ENCODE data around the gene PI4K2A.

Gene PI4K2A

DNA sequence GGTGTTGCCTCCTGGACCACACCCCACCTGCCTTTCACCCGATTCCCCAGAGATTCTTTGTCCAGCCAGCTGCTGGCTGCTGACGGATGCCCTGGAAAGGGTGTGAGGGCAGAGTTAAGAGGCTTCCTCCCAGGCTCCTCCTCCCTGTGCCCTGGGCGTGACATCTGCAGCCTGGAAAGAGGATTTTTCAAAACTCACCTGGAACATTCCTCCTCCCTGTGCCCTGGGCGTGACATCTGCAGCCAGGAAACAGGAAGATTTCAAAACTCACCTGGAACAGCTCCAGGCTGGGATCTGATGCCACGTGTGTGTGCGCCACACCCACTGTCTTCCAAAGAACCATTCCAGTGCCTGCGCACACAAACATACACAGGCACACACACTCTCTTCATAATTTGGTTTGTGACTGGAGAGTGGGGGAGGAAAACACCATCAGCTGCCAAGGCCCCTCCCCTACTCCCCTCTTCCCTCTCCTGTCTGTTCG is 78.2 kb downstream of the PI4K2A start:
- H3K4me2 ChIP-seq (ENCODE audit: low read length) = no peak overlapping the region
- H3K9me3 ChIP-seq (ENCODE audit: insufficient read depth, low read length) = no peaks in the 10 kb centered on the region
- H3K27ac ChIP-seq (ENCODE audit: low read length) = no peak overlapping the region
- no peaks in the 10 kb centered on the region for H3K27me3 ChIP-seq (ENCODE audit: low read depth, low read length)
- no peak overlapping the region for H3K9ac ChIP-seq (ENCODE audit: low read length)
- TF ChIP-seq EZH2phosphoT487 (IDR thresholded peaks at IDR 0.05; ENCODE audit: low read depth) = no peak
- TF ChIP-seq, protein P1, sequence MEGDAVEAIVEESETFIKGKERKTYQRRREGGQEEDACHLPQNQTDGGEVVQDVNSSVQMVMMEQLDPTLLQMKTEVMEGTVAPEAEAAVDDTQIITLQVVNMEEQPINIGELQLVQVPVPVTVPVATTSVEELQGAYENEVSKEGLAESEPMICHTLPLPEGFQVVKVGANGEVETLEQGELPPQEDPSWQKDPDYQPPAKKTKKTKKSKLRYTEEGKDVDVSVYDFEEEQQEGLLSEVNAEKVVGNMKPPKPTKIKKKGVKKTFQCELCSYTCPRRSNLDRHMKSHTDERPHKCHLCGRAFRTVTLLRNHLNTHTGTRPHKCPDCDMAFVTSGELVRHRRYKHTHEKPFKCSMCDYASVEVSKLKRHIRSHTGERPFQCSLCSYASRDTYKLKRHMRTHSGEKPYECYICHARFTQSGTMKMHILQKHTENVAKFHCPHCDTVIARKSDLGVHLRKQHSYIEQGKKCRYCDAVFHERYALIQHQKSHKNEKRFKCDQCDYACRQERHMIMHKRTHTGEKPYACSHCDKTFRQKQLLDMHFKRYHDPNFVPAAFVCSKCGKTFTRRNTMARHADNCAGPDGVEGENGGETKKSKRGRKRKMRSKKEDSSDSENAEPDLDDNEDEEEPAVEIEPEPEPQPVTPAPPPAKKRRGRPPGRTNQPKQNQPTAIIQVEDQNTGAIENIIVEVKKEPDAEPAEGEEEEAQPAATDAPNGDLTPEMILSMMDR (IDR thresholded peaks at IDR 0.05; ENCODE audit: low read depth, low read length) = no peak
- no peaks in the 10 kb centered on the region for H3K36me3 ChIP-seq (replicated peaks; ENCODE audit: low read depth, low read length)
- H3K79me2 ChIP-seq (ENCODE audit: low read length) = no peaks in the 10 kb centered on the region
- no peak overlapping the region for H2AFZ ChIP-seq (ENCODE audit: low read depth, low read length)
- no peaks in the 10 kb centered on the region for H4K20me1 ChIP-seq (ENCODE audit: insufficient read depth, low read length)
- no peaks in the 10 kb centered on the region for H3K4me1 ChIP-seq (ENCODE audit: low read length)
- H3K4me3 ChIP-seq (ENCODE audit: low read length) = no peak overlapping the region

DNA sequence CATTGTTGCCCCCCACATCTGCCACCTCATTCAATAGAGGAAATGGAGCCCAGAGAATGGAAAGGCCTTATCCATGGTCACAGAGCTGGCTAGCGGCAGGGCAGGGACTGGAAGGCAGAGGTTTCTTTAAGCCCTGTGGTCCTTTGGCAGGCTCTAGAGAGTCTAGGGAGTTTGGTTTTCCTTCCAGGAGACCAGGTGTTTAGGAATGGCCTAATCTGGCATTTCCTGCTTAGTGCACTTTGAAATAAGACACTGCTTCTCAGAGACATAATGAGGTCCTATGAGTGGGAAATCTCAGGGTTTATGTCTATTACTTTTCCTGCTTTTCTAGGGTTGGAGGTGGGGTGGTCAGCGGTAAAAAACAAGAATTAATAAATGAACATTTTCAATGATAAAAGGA is 79.1 kb downstream of the PI4K2A start:
- no peak for TF ChIP-seq EZH2phosphoT487 (IDR thresholded peaks at IDR 0.05; ENCODE audit: low read depth)
- TF ChIP-seq, protein P1 (IDR thresholded peaks at IDR 0.05; ENCODE audit: low read depth, low read length) = no peak
- H3K79me2 ChIP-seq (ENCODE audit: low read length) = no peaks in the 10 kb centered on the region
- no peaks in the 10 kb centered on the region for H3K36me3 ChIP-seq (replicated peaks; ENCODE audit: low read depth, low read length)
- no peaks in the 10 kb centered on the region for H4K20me1 ChIP-seq (ENCODE audit: insufficient read depth, low read length)
- no peak overlapping the region for H3K9ac ChIP-seq (ENCODE audit: low read length)
- H3K4me3 ChIP-seq (ENCODE audit: low read length) = no peak overlapping the region
- no peak overlapping the region for H3K27ac ChIP-seq (ENCODE audit: low read length)
- no peaks in the 10 kb centered on the region for H3K27me3 ChIP-seq (ENCODE audit: low read depth, low read length)
- H3K4me2 ChIP-seq (ENCODE audit: low read length) = no peak overlapping the region
- no peaks in the 10 kb centered on the region for H3K9me3 ChIP-seq (ENCODE audit: insufficient read depth, low read length)
- no peak overlapping the region for H2AFZ ChIP-seq (ENCODE audit: low read depth, low read length)
- H3K4me1 ChIP-seq (ENCODE audit: low read length) = no peaks in the 10 kb centered on the region

GRCh38 chr10:97721871-97722780 is 81.7 kb downstream of the PI4K2A start:
- H3K9me3 ChIP-seq (ENCODE audit: insufficient read depth, low read length) = no peaks in the 10 kb centered on the region
- H3K9ac ChIP-seq (ENCODE audit: low read length) = no peak overlapping the region
- no peaks in the 10 kb centered on the region for H3K27me3 ChIP-seq (ENCODE audit: low read depth, low read length)
- no peaks in the 10 kb centered on the region for H4K20me1 ChIP-seq (ENCODE audit: insufficient read depth, low read length)
- H3K4me2 ChIP-seq (ENCODE audit: low read length) = no peak overlapping the region
- TF ChIP-seq, protein P1 (IDR thresholded peaks at IDR 0.05; ENCODE audit: low read depth, low read length) = no peak
- no peak for TF ChIP-seq EZH2phosphoT487 (IDR thresholded peaks at IDR 0.05; ENCODE audit: low read depth)
- H3K4me1 ChIP-seq (ENCODE audit: low read length) = no peaks in the 10 kb centered on the region
- H3K36me3 ChIP-seq (replicated peaks; ENCODE audit: low read depth, low read length) = no peaks in the 10 kb centered on the region
- no peak overlapping the region for H3K4me3 ChIP-seq (ENCODE audit: low read length)
- no peak overlapping the region for H2AFZ ChIP-seq (ENCODE audit: low read depth, low read length)
- no peak overlapping the region for H3K27ac ChIP-seq (ENCODE audit: low read length)
- no peaks in the 10 kb centered on the region for H3K79me2 ChIP-seq (ENCODE audit: low read length)

DNA sequence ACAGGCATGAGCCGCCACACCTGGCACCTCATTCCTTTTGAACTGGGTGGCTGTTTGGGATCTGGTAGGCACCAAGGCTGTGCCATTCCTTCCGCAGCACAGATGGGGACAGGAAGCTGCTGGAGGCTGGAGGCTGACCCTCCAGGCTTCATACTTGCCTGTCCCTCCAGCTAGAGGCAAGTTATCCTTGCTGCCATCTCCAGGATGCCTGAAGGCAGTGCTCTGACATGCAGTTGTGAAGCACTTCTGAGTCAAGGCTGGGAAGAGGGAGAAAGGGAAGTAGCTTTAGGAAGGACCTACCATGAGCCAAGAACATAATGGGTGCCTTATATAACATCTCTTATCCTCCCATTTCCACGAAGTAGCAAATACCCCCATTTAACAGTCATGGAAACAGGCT is 82.5 kb downstream of the PI4K2A start:
- Histone ChIP-seq H3K4me2 (ENCODE audit: low read length) (no peak overlapping the region), H3K27ac (ENCODE audit: low read length) (no peak overlapping the region), H3K36me3 (replicated peaks; ENCODE audit: low read depth, low read length) (no peaks in the 10 kb centered on the region), H3K27me3 (ENCODE audit: low read depth, low read length) (no peaks in the 10 kb centered on the region), H3K9me3 (ENCODE audit: insufficient read depth, low read length) (no peaks in the 10 kb centered on the region), H3K4me3 (ENCODE audit: low read length) (no peak overlapping the region), H3K4me1 (ENCODE audit: low read length) (no peaks in the 10 kb centered on the region), H3K9ac (ENCODE audit: low read length) (no peak overlapping the region), H2AFZ (ENCODE audit: low read depth, low read length) (no peak overlapping the region), H4K20me1 (ENCODE audit: insufficient read depth, low read length) (no peaks in the 10 kb centered on the region), H3K79me2 (ENCODE audit: low read length) (no peaks in the 10 kb centered on the region)
- TF ChIP-seq EZH2phosphoT487 (IDR thresholded peaks at IDR 0.05; ENCODE audit: low read depth) = no peak
- TF ChIP-seq, protein P1 (IDR thresholded peaks at IDR 0.05; ENCODE audit: low read depth, low read length) = no peak
